ENCODE results near the gene FAM216A.
"Not testable (repeated sequence)": the region's sequence is repeated elsewhere in the genome, so short reads cannot be mapped to it uniquely, and the experiment has no call there.

FAM216A gene

DNA sequence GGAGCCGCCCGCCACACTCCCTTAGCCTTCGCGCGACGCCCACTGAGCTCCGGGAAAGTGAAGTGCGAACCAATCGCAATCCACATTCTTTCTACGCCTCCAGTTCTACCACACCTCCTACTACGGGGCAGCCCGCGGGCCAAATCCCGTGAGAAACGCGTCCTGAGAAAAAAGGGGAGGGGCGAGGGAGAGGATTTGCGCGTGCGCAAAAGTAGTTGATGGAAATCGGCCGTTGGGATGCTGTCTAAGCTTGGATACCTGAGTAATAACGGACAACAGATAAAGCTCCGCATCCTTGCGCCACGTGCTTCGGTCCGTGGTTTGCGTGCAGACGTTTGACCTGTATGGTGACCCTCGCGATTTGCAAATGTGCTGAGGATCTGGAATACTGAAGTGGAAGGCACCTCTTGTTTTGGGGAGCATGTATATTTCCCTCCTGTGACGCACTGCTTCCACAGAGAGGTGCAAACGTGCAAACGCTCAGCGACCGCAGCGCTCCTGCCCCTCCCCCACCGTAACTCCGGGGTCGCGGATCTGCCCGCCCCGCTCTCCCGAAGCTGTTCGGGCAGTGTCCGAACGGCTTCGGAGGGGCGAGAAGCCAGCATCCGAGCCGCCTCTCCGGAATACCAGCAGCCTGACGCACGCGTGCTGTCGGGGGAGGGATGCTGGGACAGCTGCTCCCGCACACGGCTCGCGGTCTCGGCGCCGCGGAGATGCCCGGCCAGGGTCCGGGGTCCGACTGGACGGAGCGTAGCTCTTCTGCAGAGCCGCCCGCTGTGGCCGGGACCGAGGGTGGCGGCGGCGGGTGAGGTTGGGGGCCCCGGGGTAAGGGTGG lies at the start of gene FAM216A, which contains the start of gene GPN3:
FAM216A (plus strand) TSS at position 632 of the 835 bp plus-strand sequence; CDS start at position 663, 31 bp downstream.
GPN3 (minus strand) TSS at position 44 of the 835 bp plus-strand sequence. CDS start 54 bp downstream, outside the sequence.
- Mint-ChIP-seq H3K9me3 (no peaks in the 10 kb centered on the region), H3K27ac (peak within 1 kb of the TSS; percentile 88), H3K4me1 (peaks cover 23% of the 10 kb centered on the region), H3K4me3 (peak within 1 kb of the TSS; percentile 98), H3K27me3 (no peaks in the 10 kb centered on the region), H3K36me3 (peaks cover 8% of the 10 kb centered on the region)
- peak; percentile 85 for ATAC-seq (ENCODE audit: low read depth)
- DNase-seq (ENCODE audit: low spot score in 2 of 2), result peak; percentile 86 to 94

DNA sequence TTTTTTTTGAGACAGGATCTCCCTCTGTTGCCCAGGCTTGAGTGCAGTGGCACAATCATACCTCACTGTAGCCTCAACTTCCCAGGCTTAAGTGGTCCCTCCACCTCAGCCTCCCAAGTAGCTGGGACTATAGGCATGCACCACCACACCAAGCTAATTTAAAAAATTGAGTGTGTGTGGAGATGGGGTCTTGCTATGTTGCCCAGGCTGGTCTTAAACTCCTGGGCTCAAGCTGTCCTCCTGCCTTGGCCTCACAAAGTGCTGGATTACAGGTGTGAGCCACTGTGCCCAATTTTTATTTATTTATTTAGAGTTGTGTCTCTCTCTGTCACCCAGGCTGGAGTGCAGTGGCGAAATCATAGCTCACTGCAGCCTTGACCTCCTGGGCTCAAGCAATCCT lies 48.0 kb upstream of the FAM216A start:
- not testable (repeated sequence) for H3K9me3 Mint-ChIP-seq; ATAC-seq (ENCODE audit: low read depth); H3K27me3 Mint-ChIP-seq; H3K27ac Mint-ChIP-seq; H3K36me3 Mint-ChIP-seq; H3K4me1 Mint-ChIP-seq; H3K4me3 Mint-ChIP-seq; DNase-seq (ENCODE audit: low spot score in 2 of 2)

- DNase-seq (ENCODE audit: low spot score in 2 of 2) (no peak), ATAC-seq (ENCODE audit: low read depth) (no peak)
- H3K36me3 Mint-ChIP-seq, result peaks cover 1% of the 10 kb centered on the region
- H3K4me1 Mint-ChIP-seq, result peaks cover 8% of the 10 kb centered on the region
- H3K27me3 Mint-ChIP-seq, result peaks cover 5% of the 10 kb centered on the region
- no peaks in the 10 kb centered on the region for H3K9me3 Mint-ChIP-seq
- no peak overlapping the region for H3K4me3 Mint-ChIP-seq
- no peak overlapping the region for H3K27ac Mint-ChIP-seq
Measured at GRCh38 chr12:110421159-110421661, 47.4 kb upstream of the FAM216A start.

DNA sequence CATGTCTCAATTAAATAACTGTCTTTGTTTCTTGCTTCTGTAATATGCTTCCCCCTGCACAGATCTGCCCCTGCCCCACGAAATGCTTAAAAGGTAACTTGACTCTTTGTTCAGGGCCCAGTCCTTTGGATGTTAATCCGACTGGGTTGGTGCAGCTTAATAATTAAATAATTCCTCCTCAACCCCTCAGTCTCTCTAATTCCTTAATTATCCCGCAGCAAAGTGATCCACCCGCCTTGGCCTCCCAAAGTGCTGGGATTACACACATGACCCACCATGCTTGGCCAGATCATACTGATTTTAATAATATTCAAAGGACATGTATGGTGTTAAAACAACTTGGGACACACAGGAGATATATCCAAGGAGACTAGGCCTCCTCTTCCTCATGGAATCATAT lies 46.9 kb upstream of the FAM216A start:
- H3K27ac Mint-ChIP-seq, result no peak overlapping the region
- H3K36me3 Mint-ChIP-seq, result peaks cover 1% of the 10 kb centered on the region
- peaks cover 5% of the 10 kb centered on the region for H3K27me3 Mint-ChIP-seq
- H3K4me1 Mint-ChIP-seq, result peaks cover 8% of the 10 kb centered on the region
- DNase-seq (ENCODE audit: low spot score in 2 of 2) (no peak), ATAC-seq (ENCODE audit: low read depth) (no peak)
- H3K9me3 Mint-ChIP-seq, result no peaks in the 10 kb centered on the region
- no peak overlapping the region for H3K4me3 Mint-ChIP-seq

DNA sequence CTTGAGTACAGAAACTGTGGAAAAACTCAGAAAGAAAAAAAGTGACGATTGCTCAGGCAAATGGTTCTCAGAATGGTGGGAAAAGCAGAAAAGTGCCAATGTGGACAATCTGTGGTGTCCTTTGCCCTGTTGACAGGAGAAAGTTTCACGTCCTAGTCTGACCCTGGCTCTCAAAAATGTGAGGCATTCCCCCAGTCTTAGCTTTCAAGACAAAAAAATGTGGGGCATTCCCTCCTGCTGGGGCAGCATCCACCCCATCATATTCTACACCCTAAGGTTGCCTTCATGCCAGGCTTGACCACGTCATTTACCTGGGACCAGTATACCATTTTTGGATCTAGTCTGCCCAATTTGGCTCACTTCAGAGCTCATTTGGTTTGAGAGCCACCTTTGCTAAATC lies 44.4 kb upstream of the FAM216A start:
- Mint-ChIP-seq H3K36me3 (peaks cover 1% of the 10 kb centered on the region), H3K27ac (no peak overlapping the region), H3K4me1 (peaks cover 2% of the 10 kb centered on the region), H3K27me3 (peaks cover 7% of the 10 kb centered on the region), H3K9me3 (no peaks in the 10 kb centered on the region), H3K4me3 (no peak overlapping the region)
- DNase-seq (ENCODE audit: low spot score in 2 of 2) (no peak), ATAC-seq (ENCODE audit: low read depth) (no peak)

GRCh38 chr12:110426406-110426805 lies 42.2 kb upstream of the FAM216A start:
- Mint-ChIP-seq H3K36me3 (no peaks in the 10 kb centered on the region), H3K4me3 (no peak overlapping the region)

GRCh38 chr12:110429676-110430075 lies 39.0 kb upstream of the FAM216A start:
- H3K36me3 Mint-ChIP-seq, H3K4me1 Mint-ChIP-seq: not testable (repeated sequence)

More at GRCh38 chr12:110426406-110426805, 42.2 kb upstream of the FAM216A start:
- no peak for DNase-seq (ENCODE audit: low spot score in 2 of 2)
- ATAC-seq (ENCODE audit: low read depth), result no peak
- peaks cover 4% of the 10 kb centered on the region for H3K4me1 Mint-ChIP-seq
- peaks cover 4% of the 10 kb centered on the region for H3K27me3 Mint-ChIP-seq
- no peak overlapping the region for H3K27ac Mint-ChIP-seq
- H3K9me3 Mint-ChIP-seq, result no peaks in the 10 kb centered on the region

GRCh38 chr12:110431957-110432587 lies 36.6 kb upstream of the FAM216A start:
- Mint-ChIP-seq H3K36me3 (peaks cover 13% of the 10 kb centered on the region), H3K27me3 (peaks cover 2% of the 10 kb centered on the region), H3K27ac (no peak overlapping the region), H3K4me1 (peaks cover 2% of the 10 kb centered on the region), H3K9me3 (no peaks in the 10 kb centered on the region), H3K4me3 (no peak overlapping the region)
- no peak for ATAC-seq (ENCODE audit: low read depth)
- DNase-seq (ENCODE audit: low spot score in 2 of 2), result no peak

More at GRCh38 chr12:110429676-110430075, 39.0 kb upstream of the FAM216A start:
- not testable (repeated sequence) for H3K27me3 Mint-ChIP-seq; H3K4me3 Mint-ChIP-seq; H3K27ac Mint-ChIP-seq; H3K9me3 Mint-ChIP-seq; ATAC-seq (ENCODE audit: low read depth); DNase-seq (ENCODE audit: low spot score in 2 of 2)

- H3K27me3 Mint-ChIP-seq, result no peaks in the 10 kb centered on the region
- no peak for ATAC-seq (ENCODE audit: low read depth)
- no peaks in the 10 kb centered on the region for H3K9me3 Mint-ChIP-seq
- no peak overlapping the region for H3K27ac Mint-ChIP-seq
- peaks cover 19% of the 10 kb centered on the region for H3K36me3 Mint-ChIP-seq
- no peaks in the 10 kb centered on the region for H3K4me1 Mint-ChIP-seq
- no peak overlapping the region for H3K4me3 Mint-ChIP-seq
- DNase-seq (ENCODE audit: low spot score in 2 of 2), result no peak
Measured at GRCh38 chr12:110436231-110436630, 32.4 kb upstream of the FAM216A start.

DNA sequence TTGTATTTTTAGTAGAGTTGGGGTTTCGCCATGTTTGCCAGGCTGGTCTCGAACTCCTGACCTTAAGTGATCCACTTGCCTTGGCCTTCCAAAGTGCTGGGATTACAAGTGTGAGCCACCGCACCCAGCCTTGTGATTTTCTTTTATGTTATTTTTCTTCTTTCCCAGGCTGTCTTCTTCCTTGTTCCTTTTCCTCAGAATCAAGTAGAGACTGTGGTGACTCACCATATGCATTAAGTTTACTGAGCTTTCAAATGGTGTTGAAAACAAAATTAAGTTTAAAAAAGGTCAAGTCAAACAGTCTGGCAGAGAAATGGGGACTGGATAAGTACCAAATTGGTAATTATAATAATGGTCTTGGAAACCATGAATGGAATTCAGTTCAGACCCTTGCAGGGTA lies 24.2 kb upstream of the FAM216A start:
- Mint-ChIP-seq H3K9me3 (no peaks in the 10 kb centered on the region), H3K4me1 (peaks cover 23% of the 10 kb centered on the region), H3K4me3 (no peak overlapping the region), H3K27ac (no peak overlapping the region), H3K36me3 (peaks cover 22% of the 10 kb centered on the region), H3K27me3 (no peaks in the 10 kb centered on the region)
- no peak for DNase-seq (ENCODE audit: low spot score in 2 of 2)
- no peak for ATAC-seq (ENCODE audit: low read depth)

DNA sequence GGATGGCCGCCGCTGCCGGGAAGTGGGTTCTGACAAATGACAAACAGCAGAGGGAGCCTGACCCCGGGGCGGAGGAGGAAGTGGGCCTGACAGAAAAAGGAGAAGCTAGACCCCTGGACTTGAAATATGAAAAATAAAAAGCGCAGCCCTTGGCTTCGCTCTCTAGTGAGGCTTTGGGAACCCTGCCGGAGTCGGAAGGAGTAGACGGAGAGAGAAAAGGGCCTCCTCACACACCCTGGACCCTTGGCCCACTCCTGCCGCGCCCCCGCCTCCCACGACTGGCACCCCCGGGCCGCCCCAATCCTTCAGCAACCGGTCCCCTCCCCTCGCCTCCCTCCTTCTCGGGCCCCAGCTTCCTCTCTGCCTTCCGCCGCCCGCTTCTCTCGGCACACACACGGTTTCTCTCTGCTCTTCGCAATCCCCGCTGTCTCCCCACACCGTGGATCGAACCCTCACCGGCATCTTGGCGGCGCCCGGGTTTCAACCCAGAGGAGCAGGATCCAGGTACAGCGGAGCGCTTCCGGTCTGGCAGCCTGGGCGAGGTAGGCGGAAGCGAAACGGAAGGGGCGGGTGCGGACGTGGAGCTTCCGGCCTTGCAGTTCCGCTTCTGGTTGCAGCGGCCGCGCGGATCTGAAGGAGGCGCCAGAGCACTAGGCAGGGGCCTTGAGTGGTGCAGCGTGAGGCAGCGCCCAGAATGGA lies 18.7 kb upstream of the FAM216A start, which contains the start of gene ARPC3:
ARPC3 (minus strand) TSS at position 539 of the 699 bp plus-strand sequence; CDS start at position 462, 77 bp downstream.
- ATAC-seq (ENCODE audit: low read depth) (peak; percentile 88), DNase-seq (ENCODE audit: low spot score in 2 of 2) (peak; percentile 92 to 95)
- Mint-ChIP-seq H3K4me1 (peaks cover 24% of the 10 kb centered on the region), H3K36me3 (peaks cover 18% of the 10 kb centered on the region), H3K9me3 (no peaks in the 10 kb centered on the region), H3K4me3 (peak within 1 kb of the TSS; percentile 99), H3K27ac (peak within 1 kb of the TSS; percentile 98), H3K27me3 (no peaks in the 10 kb centered on the region)

GRCh38 chr12:110451263-110451662 lies 17.4 kb upstream of the FAM216A start:
- DNase-seq (ENCODE audit: low spot score in 2 of 2), result no peak
- no peaks in the 10 kb centered on the region for H3K27me3 Mint-ChIP-seq
- peak overlapping the region; percentile 98 for H3K27ac Mint-ChIP-seq
- peaks cover 13% of the 10 kb centered on the region for H3K36me3 Mint-ChIP-seq
- H3K9me3 Mint-ChIP-seq, result no peaks in the 10 kb centered on the region
- H3K4me3 Mint-ChIP-seq, result peak overlapping the region; percentile 99
- ATAC-seq (ENCODE audit: low read depth), result no peak
- H3K4me1 Mint-ChIP-seq, result peaks cover 23% of the 10 kb centered on the region

- Mint-ChIP-seq H3K36me3 (peaks cover 9% of the 10 kb centered on the region), H3K27ac (no peak overlapping the region), H3K4me3 (no peak overlapping the region), H3K27me3 (no peaks in the 10 kb centered on the region), H3K4me1 (peaks cover 17% of the 10 kb centered on the region), H3K9me3 (no peaks in the 10 kb centered on the region)
- ATAC-seq (ENCODE audit: low read depth), result no peak
- no peak for DNase-seq (ENCODE audit: low spot score in 2 of 2)
Measured at GRCh38 chr12:110453569-110454296, 14.9 kb upstream of the FAM216A start.

All from memory B cell (primary cell).